ENCODE results near the gene CDH26. TPM values are rescaled to one million over a fixed set of nuclear protein-coding genes. Genes with fewer than 3 reads are reported as not detected.

CDH26 gene
- polyA plus RNA-seq, 2 donors, result 2.6 to 3.8 TPM

GRCh38 chr20:60054716-60055634, 96.8 kb downstream of the CDH26 start:
- Histone ChIP-seq H3K36me3 (ENCODE audit: control insufficient read depth in 2 of 2, insufficient read depth in 2 of 2, low read length in 1 of 2) (no peaks in the 10 kb centered on the region), H3K4me3 (ENCODE audit: low read depth in 1 of 2, low read length in 2 of 2) (no peak overlapping the region), H3K27ac (ENCODE audit: low read depth in 2 of 2, low read length in 1 of 2) (no peak overlapping the region), H3K9me3 (ENCODE audit: control insufficient read depth in 2 of 2, insufficient read depth in 1 of 2, low read depth in 1 of 2, low read length in 1 of 2) (no peaks in the 10 kb centered on the region), H3K4me1 (ENCODE audit: control insufficient read depth in 2 of 2, insufficient read depth in 2 of 2, low read length in 1 of 2) (no peaks in the 10 kb centered on the region), H3K27me3 (ENCODE audit: control insufficient read depth in 1 of 2, insufficient read depth in 2 of 2, low read length in 2 of 2) (no peaks in the 10 kb centered on the region)
- 77% methylated on average over 24 of the region's 24 CpGs for WGBS, 2 donors

GRCh38 chr20:60055740-60056139, 97.5 kb downstream of the CDH26 start:
- Histone ChIP-seq H3K9me3 (ENCODE audit: control insufficient read depth in 2 of 2, insufficient read depth in 1 of 2, low read depth in 1 of 2, low read length in 1 of 2) (no peaks in the 10 kb centered on the region), H3K27ac (ENCODE audit: low read depth in 2 of 2, low read length in 1 of 2) (no peak overlapping the region), H3K4me3 (ENCODE audit: low read depth in 1 of 2, low read length in 2 of 2) (no peak overlapping the region), H3K36me3 (ENCODE audit: control insufficient read depth in 2 of 2, insufficient read depth in 2 of 2, low read length in 1 of 2) (no peaks in the 10 kb centered on the region), H3K27me3 (ENCODE audit: control insufficient read depth in 1 of 2, insufficient read depth in 2 of 2, low read length in 2 of 2) (no peaks in the 10 kb centered on the region), H3K4me1 (ENCODE audit: control insufficient read depth in 2 of 2, insufficient read depth in 2 of 2, low read length in 1 of 2) (no peaks in the 10 kb centered on the region)
- 57 to 72% methylated on average over 14 of the region's 14 CpGs for WGBS, 2 donors

GRCh38 chr20:60056407-60057122, 98.3 kb downstream of the CDH26 start:
- no peaks in the 10 kb centered on the region for H3K9me3 ChIP-seq (ENCODE audit: control insufficient read depth in 2 of 2, insufficient read depth in 1 of 2, low read depth in 1 of 2, low read length in 1 of 2)
- H3K27ac ChIP-seq (ENCODE audit: low read depth in 2 of 2, low read length in 1 of 2), result no peak overlapping the region
- no peaks in the 10 kb centered on the region for H3K4me1 ChIP-seq (ENCODE audit: control insufficient read depth in 2 of 2, insufficient read depth in 2 of 2, low read length in 1 of 2)
- 69 to 73% methylated on average over 5 of the region's 5 CpGs for WGBS, 2 donors
- H3K27me3 ChIP-seq (ENCODE audit: control insufficient read depth in 1 of 2, insufficient read depth in 2 of 2, low read length in 2 of 2), result no peaks in the 10 kb centered on the region
- H3K36me3 ChIP-seq (ENCODE audit: control insufficient read depth in 2 of 2, insufficient read depth in 2 of 2, low read length in 1 of 2), result no peaks in the 10 kb centered on the region
- no peak overlapping the region for H3K4me3 ChIP-seq (ENCODE audit: low read depth in 1 of 2, low read length in 2 of 2)

- Histone ChIP-seq H3K27me3 (ENCODE audit: control insufficient read depth in 1 of 2, insufficient read depth in 2 of 2, low read length in 2 of 2) (no peaks in the 10 kb centered on the region), H3K4me3 (ENCODE audit: low read depth in 1 of 2, low read length in 2 of 2) (no peak overlapping the region), H3K36me3 (ENCODE audit: control insufficient read depth in 2 of 2, insufficient read depth in 2 of 2, low read length in 1 of 2) (no peaks in the 10 kb centered on the region), H3K4me1 (ENCODE audit: control insufficient read depth in 2 of 2, insufficient read depth in 2 of 2, low read length in 1 of 2) (no peaks in the 10 kb centered on the region), H3K27ac (ENCODE audit: low read depth in 2 of 2, low read length in 1 of 2) (no peak overlapping the region), H3K9me3 (ENCODE audit: control insufficient read depth in 2 of 2, insufficient read depth in 1 of 2, low read depth in 1 of 2, low read length in 1 of 2) (no peaks in the 10 kb centered on the region)
- WGBS, 2 donors, result 14 to 19% methylated on average over 11 of the region's 11 CpGs
These were observed 99.1 kb downstream of the CDH26 start for GRCh38 chr20:60057123-60057865.

- 55 to 68% methylated on average over 20 of the region's 20 CpGs for WGBS, 2 donors
- Histone ChIP-seq H3K27ac (ENCODE audit: low read depth in 2 of 2, low read length in 1 of 2) (no peak overlapping the region), H3K9me3 (ENCODE audit: control insufficient read depth in 2 of 2, insufficient read depth in 1 of 2, low read depth in 1 of 2, low read length in 1 of 2) (no peaks in the 10 kb centered on the region), H3K36me3 (ENCODE audit: control insufficient read depth in 2 of 2, insufficient read depth in 2 of 2, low read length in 1 of 2) (no peaks in the 10 kb centered on the region), H3K27me3 (ENCODE audit: control insufficient read depth in 1 of 2, insufficient read depth in 2 of 2, low read length in 2 of 2) (no peaks in the 10 kb centered on the region), H3K4me3 (ENCODE audit: low read depth in 1 of 2, low read length in 2 of 2) (no peak overlapping the region), H3K4me1 (ENCODE audit: control insufficient read depth in 2 of 2, insufficient read depth in 2 of 2, low read length in 1 of 2) (no peaks in the 10 kb centered on the region)
These were observed 99.9 kb downstream of the CDH26 start for GRCh38 chr20:60057866-60058807.

GRCh38 chr20:60058879-60059278, 100.7 kb downstream of the CDH26 start:
- Histone ChIP-seq H3K27me3 (ENCODE audit: control insufficient read depth in 1 of 2, insufficient read depth in 2 of 2, low read length in 2 of 2) (no peaks in the 10 kb centered on the region), H3K27ac (ENCODE audit: low read depth in 2 of 2, low read length in 1 of 2) (no peak overlapping the region), H3K36me3 (ENCODE audit: control insufficient read depth in 2 of 2, insufficient read depth in 2 of 2, low read length in 1 of 2) (no peaks in the 10 kb centered on the region), H3K4me1 (ENCODE audit: control insufficient read depth in 2 of 2, insufficient read depth in 2 of 2, low read length in 1 of 2) (no peaks in the 10 kb centered on the region), H3K9me3 (ENCODE audit: control insufficient read depth in 2 of 2, insufficient read depth in 1 of 2, low read depth in 1 of 2, low read length in 1 of 2) (no peaks in the 10 kb centered on the region), H3K4me3 (ENCODE audit: low read depth in 1 of 2, low read length in 2 of 2) (no peak overlapping the region)
- WGBS, 2 donors, result 67 to 71% methylated on average over 9 of the region's 9 CpGs

- Histone ChIP-seq H3K36me3 (ENCODE audit: control insufficient read depth in 2 of 2, insufficient read depth in 2 of 2, low read length in 1 of 2) (no peaks in the 10 kb centered on the region), H3K27ac (ENCODE audit: low read depth in 2 of 2, low read length in 1 of 2) (no peak overlapping the region), H3K4me1 (ENCODE audit: control insufficient read depth in 2 of 2, insufficient read depth in 2 of 2, low read length in 1 of 2) (no peaks in the 10 kb centered on the region), H3K4me3 (ENCODE audit: low read depth in 1 of 2, low read length in 2 of 2) (no peak overlapping the region), H3K27me3 (ENCODE audit: control insufficient read depth in 1 of 2, insufficient read depth in 2 of 2, low read length in 2 of 2) (no peaks in the 10 kb centered on the region), H3K9me3 (ENCODE audit: control insufficient read depth in 2 of 2, insufficient read depth in 1 of 2, low read depth in 1 of 2, low read length in 1 of 2) (no peaks in the 10 kb centered on the region)
- 93 to 94% methylated on average over 13 of the region's 13 CpGs for WGBS, 2 donors
These were observed 101.9 kb downstream of the CDH26 start for GRCh38 chr20:60060006-60060557.

- Histone ChIP-seq H3K4me3 (ENCODE audit: low read depth in 1 of 2, low read length in 2 of 2) (no peak overlapping the region), H3K27me3 (ENCODE audit: control insufficient read depth in 1 of 2, insufficient read depth in 2 of 2, low read length in 2 of 2) (no peaks in the 10 kb centered on the region), H3K4me1 (ENCODE audit: control insufficient read depth in 2 of 2, insufficient read depth in 2 of 2, low read length in 1 of 2) (no peaks in the 10 kb centered on the region), H3K27ac (ENCODE audit: low read depth in 2 of 2, low read length in 1 of 2) (no peak overlapping the region), H3K9me3 (ENCODE audit: control insufficient read depth in 2 of 2, insufficient read depth in 1 of 2, low read depth in 1 of 2, low read length in 1 of 2) (no peaks in the 10 kb centered on the region), H3K36me3 (ENCODE audit: control insufficient read depth in 2 of 2, insufficient read depth in 2 of 2, low read length in 1 of 2) (no peaks in the 10 kb centered on the region)
- 78 to 81% methylated on average over 4 of the region's 4 CpGs for WGBS, 2 donors
These were observed 102.4 kb downstream of the CDH26 start for GRCh38 chr20:60060593-60060992.

Data from esophagus (tissue), 2 donors.